ENCODE measurements around the gene EXOC2. TPM values are rescaled to one million over a fixed set of nuclear protein-coding genes. Genes with fewer than 3 reads are reported as not detected.
"Not testable (repeated sequence)": the region's sequence is repeated elsewhere in the genome, so short reads cannot be mapped to it uniquely, and the experiment has no call there.

Gene EXOC2
- total RNA-seq, 4 donors from 2014 or later, result 20.9 to 28.5 (median 24.6) TPM

DNA sequence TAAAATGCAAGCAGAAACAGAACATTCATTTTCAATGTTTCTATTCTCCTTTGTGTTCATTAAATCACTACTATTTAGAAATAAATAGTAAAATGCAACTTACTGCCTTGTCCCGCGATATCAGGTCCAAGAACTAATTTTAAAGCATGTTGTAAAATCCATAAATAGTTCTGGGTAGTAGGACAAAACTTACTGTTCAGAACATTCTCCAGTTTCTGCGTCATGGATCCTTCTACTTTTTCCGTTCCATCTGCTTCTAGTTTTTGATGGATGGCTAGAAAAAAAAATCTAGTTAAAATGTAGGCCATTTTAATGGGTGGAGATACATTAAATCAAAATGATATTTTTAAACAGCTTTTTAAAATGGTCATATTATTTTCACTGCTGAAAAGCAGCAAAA, 83.0 kb downstream of the EXOC2 start:
- 97% methylated on average over 4 of the region's 4 CpGs for WGBS
- no peak for TF ChIP-seq EP300 (IDR thresholded peaks at IDR 0.05)
- TF ChIP-seq POLR2AphosphoS5 (IDR thresholded peaks at IDR 0.05), result no peak
- TF ChIP-seq POLR2A (IDR thresholded peaks at IDR 0.05; ENCODE audit: low read depth), result no peak
- TF ChIP-seq, protein P1, sequence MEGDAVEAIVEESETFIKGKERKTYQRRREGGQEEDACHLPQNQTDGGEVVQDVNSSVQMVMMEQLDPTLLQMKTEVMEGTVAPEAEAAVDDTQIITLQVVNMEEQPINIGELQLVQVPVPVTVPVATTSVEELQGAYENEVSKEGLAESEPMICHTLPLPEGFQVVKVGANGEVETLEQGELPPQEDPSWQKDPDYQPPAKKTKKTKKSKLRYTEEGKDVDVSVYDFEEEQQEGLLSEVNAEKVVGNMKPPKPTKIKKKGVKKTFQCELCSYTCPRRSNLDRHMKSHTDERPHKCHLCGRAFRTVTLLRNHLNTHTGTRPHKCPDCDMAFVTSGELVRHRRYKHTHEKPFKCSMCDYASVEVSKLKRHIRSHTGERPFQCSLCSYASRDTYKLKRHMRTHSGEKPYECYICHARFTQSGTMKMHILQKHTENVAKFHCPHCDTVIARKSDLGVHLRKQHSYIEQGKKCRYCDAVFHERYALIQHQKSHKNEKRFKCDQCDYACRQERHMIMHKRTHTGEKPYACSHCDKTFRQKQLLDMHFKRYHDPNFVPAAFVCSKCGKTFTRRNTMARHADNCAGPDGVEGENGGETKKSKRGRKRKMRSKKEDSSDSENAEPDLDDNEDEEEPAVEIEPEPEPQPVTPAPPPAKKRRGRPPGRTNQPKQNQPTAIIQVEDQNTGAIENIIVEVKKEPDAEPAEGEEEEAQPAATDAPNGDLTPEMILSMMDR (IDR thresholded peaks at IDR 0.05), result no peak
- Histone ChIP-seq H3K36me3 (peaks cover 12 to 42% (median 19%) of the 10 kb centered on the region in 4 donors), H3K4me3 (no peak overlapping the region), H3K27ac (replicated peaks in 1 of 4) (no peak overlapping the region), H3K4me1 (no peaks in the 10 kb centered on the region), H3K9me3 (no peaks in the 10 kb centered on the region), H3K27me3 (no peaks in the 10 kb centered on the region)
- no peak for DNase-seq (ENCODE audit: extremely low spot score)
- intact Hi-C loops (cut with DNase I), result no loop called here

DNA sequence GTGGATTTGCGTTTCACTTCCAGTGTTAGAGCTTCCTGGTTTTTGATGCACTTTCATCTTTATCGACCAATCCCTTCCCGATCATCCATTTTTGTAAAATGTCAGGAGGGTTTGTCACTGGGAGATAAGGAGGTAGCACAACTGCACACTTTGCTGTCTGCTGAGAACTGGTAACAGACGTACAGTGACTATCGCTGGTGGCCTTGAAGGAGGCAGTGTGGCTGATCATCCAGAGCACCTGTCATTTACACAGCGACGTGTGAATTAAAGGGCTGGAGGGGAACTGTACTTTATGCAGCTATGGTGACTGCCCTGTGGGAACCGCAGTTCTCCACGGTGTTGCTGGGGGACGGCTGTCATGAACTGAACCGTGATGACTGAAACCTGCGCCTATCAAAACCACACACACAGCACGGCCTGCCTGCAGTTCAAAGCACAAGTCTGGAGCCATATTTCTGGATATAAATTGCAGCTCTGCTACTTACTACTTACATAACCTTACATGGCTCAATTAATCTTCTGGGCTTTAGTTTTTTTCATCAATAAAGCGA, 86.0 kb downstream of the EXOC2 start:
- intact Hi-C loops (cut with DNase I), result no loop called here
- Histone ChIP-seq H3K9me3 (no peaks in the 10 kb centered on the region), H3K27me3 (no peaks in the 10 kb centered on the region), H3K36me3 (peaks cover 12 to 29% (median 15%) of the 10 kb centered on the region in 4 donors), H3K4me1 (peaks cover 0 to 4% (median 0%) of the 10 kb centered on the region in 4 donors), H3K27ac (replicated peaks in 1 of 4) (no peak overlapping the region), H3K4me3 (no peak overlapping the region)
- WGBS, result 93% methylated on average over 14 of the region's 14 CpGs
- DNase-seq (ENCODE audit: extremely low spot score), result no peak
- TF ChIP-seq POLR2A (IDR thresholded peaks at IDR 0.05; ENCODE audit: low read depth), result no peak
- TF ChIP-seq, protein P1 (IDR thresholded peaks at IDR 0.05), result no peak
- TF ChIP-seq POLR2AphosphoS5 (IDR thresholded peaks at IDR 0.05), result no peak
- no peak for TF ChIP-seq EP300 (IDR thresholded peaks at IDR 0.05)

DNA sequence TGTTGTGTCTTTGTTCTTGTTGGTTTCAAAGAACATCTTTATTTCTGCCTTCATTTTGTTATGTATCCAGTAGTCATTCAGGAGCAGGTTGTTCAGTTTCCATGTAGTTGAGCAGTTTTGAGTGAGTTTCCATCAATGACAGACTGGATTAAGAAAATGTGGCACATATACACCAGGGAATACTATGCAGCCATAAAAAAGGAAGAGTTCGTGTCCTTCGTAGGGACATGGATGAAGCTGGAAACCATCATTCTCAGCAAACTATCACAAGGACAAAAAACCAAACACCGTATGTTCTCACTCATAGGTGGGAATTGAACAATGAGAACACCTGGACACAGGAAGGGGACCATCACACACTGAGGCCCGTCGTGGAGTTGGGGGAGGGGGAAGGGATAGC, 87.0 kb downstream of the EXOC2 start:
- H3K4me3 ChIP-seq; H3K27me3 ChIP-seq; H3K27ac ChIP-seq (replicated peaks in 1 of 4); intact Hi-C loops (cut with DNase I); H3K4me1 ChIP-seq; H3K9me3 ChIP-seq; DNase-seq (ENCODE audit: extremely low spot score): not testable (repeated sequence)
- H3K36me3 ChIP-seq, result peaks cover 12 to 29% (median 15%) of the 10 kb centered on the region in 4 donors
- WGBS, result 90% methylated on average over 5 of the region's 5 CpGs

DNA sequence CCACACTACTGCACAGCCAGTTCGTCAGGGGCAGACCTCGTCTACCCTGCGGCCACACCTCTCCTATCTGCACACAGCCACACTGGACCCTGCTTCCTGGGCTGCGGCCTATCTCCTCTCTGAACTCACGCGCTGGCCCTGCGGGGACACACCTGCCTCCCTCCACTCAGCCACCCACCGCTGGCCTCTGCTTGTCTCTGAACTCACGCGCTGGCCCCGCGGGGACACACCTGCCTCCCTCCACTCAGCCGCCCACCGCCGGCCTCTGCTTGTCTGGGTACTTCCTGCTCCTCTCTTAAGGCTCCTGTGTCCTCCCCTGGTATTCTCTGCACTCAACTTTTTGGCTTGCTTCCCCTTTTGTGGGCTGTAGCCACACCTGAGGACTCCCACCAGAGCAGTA, 88.4 kb downstream of the EXOC2 start:
- Histone ChIP-seq H3K27me3 (no peaks in the 10 kb centered on the region), H3K4me1 (peaks cover 0 to 4% (median 0%) of the 10 kb centered on the region in 4 donors), H3K9me3 (no peaks in the 10 kb centered on the region), H3K36me3 (peaks cover 7 to 23% (median 12%) of the 10 kb centered on the region in 4 donors), H3K27ac (replicated peaks in 1 of 4) (no peak overlapping the region), H3K4me3 (no peak overlapping the region)
- 95% methylated on average over 15 of the region's 15 CpGs for WGBS
- no peak for DNase-seq (ENCODE audit: extremely low spot score)
- TF ChIP-seq POLR2AphosphoS5 (IDR thresholded peaks at IDR 0.05) (no peak), POLR2A (IDR thresholded peaks at IDR 0.05; ENCODE audit: low read depth) (no peak), EP300 (IDR thresholded peaks at IDR 0.05) (no peak)
- TF ChIP-seq, protein P1 (IDR thresholded peaks at IDR 0.05), result no peak
- intact Hi-C loops (cut with DNase I), result no loop called here

DNA sequence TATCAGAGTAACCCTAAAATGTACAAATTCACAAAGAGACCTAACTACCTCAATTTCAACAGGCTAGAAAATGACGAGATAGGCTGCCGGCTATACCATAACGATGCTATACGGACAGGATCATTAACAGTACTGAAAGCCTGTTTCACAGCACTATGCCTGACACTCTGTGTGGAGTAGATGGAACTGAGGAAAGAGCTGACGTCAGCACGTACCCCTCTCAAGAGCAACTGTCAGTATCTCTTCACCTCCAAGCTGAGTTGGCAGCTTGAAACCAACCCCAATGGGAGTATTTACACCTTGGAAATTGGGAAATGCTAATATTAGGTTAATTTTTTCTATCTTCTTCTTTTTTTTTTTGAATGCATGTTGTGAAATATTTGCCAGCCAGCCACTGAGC, 89.7 kb downstream of the EXOC2 start:
- Histone ChIP-seq H3K4me3 (no peak overlapping the region), H3K27ac (replicated peaks in 1 of 4) (no peak overlapping the region), H3K27me3 (no peaks in the 10 kb centered on the region), H3K4me1 (peaks cover 0 to 4% (median 0%) of the 10 kb centered on the region in 4 donors), H3K9me3 (no peaks in the 10 kb centered on the region), H3K36me3 (peaks cover 0 to 14% (median 7%) of the 10 kb centered on the region in 4 donors)
- DNase-seq (ENCODE audit: extremely low spot score), result no peak
- TF ChIP-seq, protein P1 (IDR thresholded peaks at IDR 0.05), result no peak
- TF ChIP-seq POLR2AphosphoS5 (IDR thresholded peaks at IDR 0.05) (no peak), POLR2A (IDR thresholded peaks at IDR 0.05; ENCODE audit: low read depth) (no peak), EP300 (IDR thresholded peaks at IDR 0.05) (no peak)
- intact Hi-C loops (cut with DNase I), result no loop called here
- 91% methylated on average over 6 of the region's 6 CpGs for WGBS

Data from esophagus muscularis mucosa (tissue), 4 donors.